ENCODE measurements around the gene HDHD5.

The HDHD5 gene

GRCh38 chr22:17158568-17159503 lies at the start of gene HDHD5:
Gene HDHD5, minus strand, starts transcription at chr22:17159277. Its CDS starts 26 bp downstream, at chr22:17159251.
- DNase-seq (ENCODE audit: low read depth), result peak; percentile 61

GRCh38 chr22:17205432-17205831 lies 46.4 kb upstream of the HDHD5 start:
- no peak for DNase-seq (ENCODE audit: low read depth)

GRCh38 chr22:17201285-17201945 lies 42.3 kb upstream of the HDHD5 start:
- no peak for DNase-seq (ENCODE audit: low read depth)

- peak; percentile 26 for DNase-seq (ENCODE audit: low read depth)
Measured at GRCh38 chr22:17199003-17199731, 40.1 kb upstream of the HDHD5 start.

GRCh38 chr22:17198170-17199002 lies 39.3 kb upstream of the HDHD5 start:
- no peak for DNase-seq (ENCODE audit: low read depth)

GRCh38 chr22:17194213-17194612 lies 35.1 kb upstream of the HDHD5 start:
- no peak for DNase-seq (ENCODE audit: low read depth)

- DNase-seq (ENCODE audit: low read depth), result no peak
Measured at GRCh38 chr22:17192186-17192585, 33.1 kb upstream of the HDHD5 start.

- DNase-seq (ENCODE audit: low read depth), result peak; percentile 63
Measured at GRCh38 chr22:17191163-17191784, 32.2 kb upstream of the HDHD5 start.

GRCh38 chr22:17190702-17191101 lies 31.6 kb upstream of the HDHD5 start:
- DNase-seq (ENCODE audit: low read depth), result no peak

- no peak for DNase-seq (ENCODE audit: low read depth)
Measured at GRCh38 chr22:17176715-17177114, 17.6 kb upstream of the HDHD5 start.

GRCh38 chr22:17172029-17172833 lies 13.2 kb upstream of the HDHD5 start:
- no peak for DNase-seq (ENCODE audit: low read depth)

- peak; percentile 67 for DNase-seq (ENCODE audit: low read depth)
Measured at GRCh38 chr22:17171153-17172028, 12.3 kb upstream of the HDHD5 start.

- no peak for DNase-seq (ENCODE audit: low read depth)
Measured at GRCh38 chr22:17167486-17167885, 8.4 kb upstream of the HDHD5 start.

- DNase-seq (ENCODE audit: low read depth), result no peak
Measured at GRCh38 chr22:17164392-17165024, 5.4 kb upstream of the HDHD5 start.

GRCh38 chr22:17162731-17163130 lies 3.7 kb upstream of the HDHD5 start:
- DNase-seq (ENCODE audit: low read depth), result no peak

GRCh38 chr22:17161991-17162390 lies 2.9 kb upstream of the HDHD5 start:
- no peak for DNase-seq (ENCODE audit: low read depth)

GRCh38 chr22:17159504-17159951 lies 451 bp upstream of the HDHD5 start:
- peak; percentile 6 for DNase-seq (ENCODE audit: low read depth)

GRCh38 chr22:17158176-17158567 lies 905 bp downstream of the HDHD5 start:
- no peak for DNase-seq (ENCODE audit: low read depth)

- no peak for DNase-seq (ENCODE audit: low read depth)
Measured at GRCh38 chr22:17157714-17158113, 1.4 kb downstream of the HDHD5 start.

Data from stromal cell of bone marrow (primary cell).